B cell (primary cell): ENCODE results near the gene SAMD4B. TPM values are rescaled to one million over a fixed set of nuclear protein-coding genes. Genes with fewer than 3 reads are reported as not detected.
A peak's percentile ranks its signal among the peaks of the same experiment; 100 is the strongest.

ENCODE experiments used
- ATAC-seq: fragments of 200-7000 bp; cut with Tn5 transposase; one replicate; pipeline ENCODE4 v1.10.0; 2021; ENCODE audit warnings: low read depth, mild to moderate bottlenecking, moderate number of reproducible peaks, moderate library complexity
- CTCF ChIA-PET: fragments of 350-600 bp; sonication (Branson Sonifier 250); formaldehyde crosslinking; loops from one replicate; lab custom pipeline; 2021; ENCODE audit warnings: antibody characterized with exemption, inconsistent platforms; lab: Charles Lee
- POLR2A ChIA-PET: fragments of 350-600 bp; sonication (Branson Sonifier 250); formaldehyde crosslinking; loops from one replicate; lab custom pipeline; 2021; ENCODE audit warnings: antibody characterized with exemption; lab: Charles Lee
- DNase-seq: peaks from one replicate; pipeline ENCODE4 v3.0.0; 2013
- H2AFZ ChIP-seq: 2 replicates; pipeline ENCODE4 v1.6.1; 2012; ENCODE audit warnings: mild to moderate bottlenecking, low read depth, low read length; ENCODE audit not compliant: insufficient read depth, poor library complexity, severe bottlenecking
- H3K27ac ChIP-seq, 2 donors: 1 replicate in 1 of 2; 2 replicates in 1 of 2; pipeline ENCODE4 v1.5.1; 2012 to 2013; ENCODE audit warnings: low read length in 2 of 2, mild to moderate bottlenecking in 2 of 2, moderate library complexity in 1 of 2
- H3K27me3 ChIP-seq, 4 experiments: fragments of 200-600 bp in 1 of 4; sonication (generic) in 1 of 4; replicated peaks in 1 of 4; 1 replicate in 2 of 4; 2 replicates in 2 of 4; pipeline versions ENCODE4 v1.6.1 to v1.7.0; 2013 to 2016; ENCODE audit warnings: low read length in 3 of 4, mild to moderate bottlenecking in 2 of 4, mixed read lengths in 1 of 4, moderate library complexity in 1 of 4; ENCODE audit not compliant: insufficient read depth in 4 of 4, control insufficient read depth in 3 of 4; ENCODE audit errors: control extremely low read depth in 1 of 4
- H3K36me3 ChIP-seq, 2 experiments: replicated peaks in 1 of 2; 1 replicate in 1 of 2; 2 replicates in 1 of 2; pipeline versions ENCODE4 v1.6.1 to v1.7.1; 2013; ENCODE audit warnings: low read length in 1 of 2; ENCODE audit not compliant: insufficient read depth in 2 of 2, control insufficient read depth in 1 of 2; ENCODE audit errors: control extremely low read depth in 1 of 2, extremely low read depth in 1 of 2
- H3K4me1 ChIP-seq, 2 donors: fragments of 200-600 bp in 1 of 2; sonication (generic) in 1 of 2; 1 replicate in 1 of 2; 2 replicates in 1 of 2; pipeline versions ENCODE4 v1.5.1 to v1.6.1; 2013 to 2017; ENCODE audit warnings: low read length in 2 of 2; ENCODE audit not compliant: control insufficient read depth in 2 of 2, insufficient read depth in 2 of 2
- H3K4me2 ChIP-seq: replicated peaks from 2 replicates; pipeline ENCODE3; 2012; ENCODE audit warnings: mild to moderate bottlenecking, low read depth, low read length; ENCODE audit not compliant: poor library complexity, severe bottlenecking
- H3K4me3 ChIP-seq, 5 experiments: fragments of 200-600 bp in 1 of 5; sonication (generic) in 1 of 5; 1 replicate in 3 of 5; 2 replicates in 2 of 5; pipeline versions ENCODE4 v1.5.1 to v1.7.0; 2011 to 2016; ENCODE audit warnings: low read length in 4 of 5, mild to moderate bottlenecking in 4 of 5, low read depth in 2 of 5, control low read depth in 1 of 5, moderate library complexity in 1 of 5; ENCODE audit not compliant: insufficient read depth in 1 of 5; ENCODE audit errors: control extremely low read depth in 1 of 5, extremely low read depth in 1 of 5
- H3K79me2 ChIP-seq: fragments of 200-600 bp; sonication (generic); one replicate; pipeline ENCODE4 v1.6.0; 2016; ENCODE audit warnings: low read length; ENCODE audit not compliant: control insufficient read depth, insufficient read depth
- H3K9ac ChIP-seq: fragments of 200-600 bp; sonication (generic); 2 replicates; pipeline ENCODE4 v1.6.1; 2017; ENCODE audit warnings: mild to moderate bottlenecking, low read length, moderate library complexity
- H3K9me3 ChIP-seq, 3 donors: one replicate each; pipeline versions ENCODE4 v1.6.1 to v1.7.1; 2013; ENCODE audit warnings: low read length in 2 of 3; ENCODE audit not compliant: control insufficient read depth in 2 of 3, insufficient read depth in 1 of 3; ENCODE audit errors: control extremely low read depth in 1 of 3
- H4K20me1 ChIP-seq: 2 replicates; pipeline ENCODE4 v1.6.0; 2012; ENCODE audit warnings: mild to moderate bottlenecking, low read length; ENCODE audit not compliant: insufficient read depth, control insufficient read depth, poor library complexity, severe bottlenecking
- H3K27ac Mint-ChIP-seq: one replicate; pipeline ENCODE4 v1.8.0; 2021; ENCODE audit warnings: mixed read lengths
- H3K27me3 Mint-ChIP-seq: one replicate; pipeline ENCODE4 v1.8.0; 2021; ENCODE audit warnings: mixed read lengths
- H3K4me1 Mint-ChIP-seq: one replicate; pipeline ENCODE4 v1.8.0; 2021; ENCODE audit warnings: mixed read lengths
- H3K4me3 Mint-ChIP-seq: one replicate; pipeline ENCODE4 v1.8.0; 2021; ENCODE audit warnings: mixed read lengths
- H3K9me3 Mint-ChIP-seq: one replicate; pipeline ENCODE4 v1.8.0; 2022; ENCODE audit warnings: mixed read lengths; ENCODE audit not compliant: insufficient read depth
- EZH2 ChIP-seq: IDR thresholded peaks from 2 replicates; pipeline ENCODE4 v1.6.1; 2012; ENCODE audit warnings: borderline replicate concordance, low read depth, mild to moderate bottlenecking, moderate library complexity, low read length; ENCODE audit not compliant: insufficient read depth, poor library complexity, severe bottlenecking
- WGBS: methylation state at CpG from one replicate; pipeline ENCODE4 v1.1.5; 2013; ENCODE audit warnings: missing lambda C conversion rate; ENCODE audit not compliant: insufficient coverage; 5-methylcytosine and 5-hydroxymethylcytosine counted together
- intact Hi-C: fragments of 100-400 bp; cut with micrococcal nuclease; formaldehyde crosslinking; loops from one replicate; pipeline ENCODE4 v1.10.0; 2022
- polyA plus RNA-seq: library from polyadenylated mRNA; depleted of rRNA; stranded (reverse); fragments of >200 nt; gene quantifications from 2 replicates; pipeline ENCODE4 v1.2.3, GENCODE V29; 2012
- total RNA-seq, 2 donors: library from RNA; stranded (reverse); fragments of 120-200 nt in 1 of 2; gene quantifications; 1 replicate in 1 of 2; 2 replicates in 1 of 2; pipeline versions ENCODE4 v1.2.3 to v1.2.4, GENCODE V29; 2013 to 2022
- TF ChIP-seq, protein P1 (sequence below): fragments of 200-600 bp; IDR thresholded peaks from one replicate; pipeline ENCODE4 v1.8.0; 2022; ENCODE audit warnings: antibody characterized with exemption, mild to moderate bottlenecking

Gene SAMD4B
- total and polyA plus RNA-seq, 2 donors (not counting 1 experiment from before 2014, with no cell fraction given) = 87.3 to 90.0 TPM

DNA sequence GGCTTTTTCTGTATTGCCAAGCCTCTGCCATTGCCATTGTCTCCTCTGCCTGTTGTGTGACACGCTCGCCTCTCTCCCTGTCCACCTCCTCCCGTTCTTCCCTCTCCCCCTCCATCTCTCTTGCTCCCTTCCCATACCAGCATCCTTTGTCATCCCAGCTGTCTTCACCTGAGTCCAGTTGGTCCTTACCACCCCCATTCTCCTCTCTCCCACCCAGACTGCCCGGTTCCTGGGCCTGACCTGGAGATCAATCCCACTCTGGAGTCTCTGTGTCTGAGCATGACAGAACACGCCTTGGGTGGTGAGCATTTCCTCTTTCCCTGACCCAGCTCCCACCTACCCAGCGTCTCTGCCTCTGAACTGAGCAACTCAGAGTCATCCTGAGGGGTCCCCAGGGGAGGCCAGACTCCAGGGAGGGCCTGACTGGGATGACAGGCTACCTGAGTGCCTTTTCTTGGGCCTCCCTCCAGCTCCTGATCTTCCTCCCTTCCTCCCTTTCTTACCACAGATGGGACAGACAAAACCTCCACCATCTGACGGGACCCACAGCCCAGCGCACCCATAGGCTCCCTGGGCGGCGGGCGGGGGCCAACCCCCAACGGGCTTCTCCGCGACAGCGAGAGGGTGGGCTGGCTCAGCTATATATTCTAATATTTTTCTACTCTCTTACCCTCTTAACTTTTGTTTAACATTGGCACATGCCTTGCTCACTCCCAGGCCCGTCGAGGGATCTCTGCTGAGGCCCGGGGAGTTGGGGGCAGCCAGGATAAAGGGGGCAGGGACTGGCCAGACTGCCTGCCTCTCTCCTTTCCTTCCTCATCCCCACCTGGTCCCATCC, 41.0 kb downstream of the SAMD4B start:
- no peak overlapping the region for H3K9ac ChIP-seq
- no peaks in the 10 kb centered on the region for H3K9me3 ChIP-seq
- H3K4me3 ChIP-seq = no peak overlapping the region
- H3K27ac ChIP-seq = no peak overlapping the region
- H4K20me1 ChIP-seq = no peaks in the 10 kb centered on the region
- no peaks in the 10 kb centered on the region for H3K79me2 ChIP-seq
- no peak overlapping the region for H3K4me3 Mint-ChIP-seq
- CTCF ChIA-PET = interaction anchor here (1.9 kb wide), 1 partner anchor 28 kb away, joined by 4 read pairs; no protein-coding TSS in a partner anchor
- peaks cover 0 to 6% of the 10 kb centered on the region in 2 donors for H3K4me1 ChIP-seq
- no peak overlapping the region for H3K4me2 ChIP-seq
- no peaks in the 10 kb centered on the region for H3K9me3 Mint-ChIP-seq
- intact Hi-C loops = no loop called here
- H3K27me3 ChIP-seq = no peaks in the 10 kb centered on the region
- DNase-seq (no peak), ATAC-seq (no peak)
- no peak overlapping the region for H2AFZ ChIP-seq
- peaks cover 9% of the 10 kb centered on the region for H3K4me1 Mint-ChIP-seq
- no peak for TF ChIP-seq EZH2
- TF ChIP-seq, protein P1, sequence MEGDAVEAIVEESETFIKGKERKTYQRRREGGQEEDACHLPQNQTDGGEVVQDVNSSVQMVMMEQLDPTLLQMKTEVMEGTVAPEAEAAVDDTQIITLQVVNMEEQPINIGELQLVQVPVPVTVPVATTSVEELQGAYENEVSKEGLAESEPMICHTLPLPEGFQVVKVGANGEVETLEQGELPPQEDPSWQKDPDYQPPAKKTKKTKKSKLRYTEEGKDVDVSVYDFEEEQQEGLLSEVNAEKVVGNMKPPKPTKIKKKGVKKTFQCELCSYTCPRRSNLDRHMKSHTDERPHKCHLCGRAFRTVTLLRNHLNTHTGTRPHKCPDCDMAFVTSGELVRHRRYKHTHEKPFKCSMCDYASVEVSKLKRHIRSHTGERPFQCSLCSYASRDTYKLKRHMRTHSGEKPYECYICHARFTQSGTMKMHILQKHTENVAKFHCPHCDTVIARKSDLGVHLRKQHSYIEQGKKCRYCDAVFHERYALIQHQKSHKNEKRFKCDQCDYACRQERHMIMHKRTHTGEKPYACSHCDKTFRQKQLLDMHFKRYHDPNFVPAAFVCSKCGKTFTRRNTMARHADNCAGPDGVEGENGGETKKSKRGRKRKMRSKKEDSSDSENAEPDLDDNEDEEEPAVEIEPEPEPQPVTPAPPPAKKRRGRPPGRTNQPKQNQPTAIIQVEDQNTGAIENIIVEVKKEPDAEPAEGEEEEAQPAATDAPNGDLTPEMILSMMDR = no peak
- 95% methylated on average over 17 of the region's 18 CpGs for WGBS
- peaks cover 3 to 86% of the 10 kb centered on the region in 2 experiments for H3K36me3 ChIP-seq
- H3K27ac Mint-ChIP-seq = peak overlapping the region; percentile 10
- H3K27me3 Mint-ChIP-seq = no peaks in the 10 kb centered on the region
- POLR2A ChIA-PET = no interaction called here
